ENCODE measurements around the gene CDC37.

- no peak for TF ChIP-seq CTCF (conservative IDR thresholded peaks at IDR 0.05; ENCODE audit: low read length)
- TF ChIP-seq EZH2phosphoT487 (IDR thresholded peaks at IDR 0.05; ENCODE audit: borderline replicate concordance, low read depth, low read length), result no peak
These were observed 3.5 kb downstream of the CDC37 start for GRCh38 chr19:10399878-10400277.
